ENCODE data around the gene SLC13A4.

GRCh38 chr7:135773464-135773863, 45.5 kb upstream of the SLC13A4 start:
- TF ChIP-seq POLR2A (IDR thresholded peaks at IDR 0.05; ENCODE audit: low read depth, low read length) (no peak), CTCF (IDR thresholded peaks at IDR 0.05; ENCODE audit: extremely low read depth in 1 of 2, insufficient read depth in 1 of 2, low read depth in 1 of 2, low read length in 2 of 2) (no peak), EZH2 (IDR thresholded peaks at IDR 0.05; ENCODE audit: borderline replicate concordance, low read depth, low read length, severe bottlenecking) (no peak), MAX (IDR thresholded peaks at IDR 0.05; ENCODE audit: insufficient read depth, insufficient read length) (no peak), POLR2AphosphoS5 (IDR thresholded peaks at IDR 0.05; ENCODE audit: insufficient read depth, low read depth, low read length) (no peak), JUN (IDR thresholded peaks at IDR 0.05; ENCODE audit: borderline replicate concordance, insufficient read depth, insufficient read length, low read depth) (no peak), FOS (IDR thresholded peaks at IDR 0.05; ENCODE audit: borderline replicate concordance, insufficient read depth, low read length) (no peak), MYC (IDR thresholded peaks at IDR 0.05; ENCODE audit: low read depth, low read length) (no peak), GATA2 (IDR thresholded peaks at IDR 0.05; ENCODE audit: insufficient read depth, insufficient read length, low read depth, low read length) (no peak)
